K562 (cell line): ENCODE results near the gene NDST1. TPM values are rescaled to one million over a fixed set of nuclear protein-coding genes. Genes with fewer than 3 reads are reported as not detected.

Experiments
- BCOR ChIP-seq: fragments of 450-650 bp; IDR thresholded peaks from 2 replicates; pipeline ENCODE4 v1.6.1; 2016
- CHCHD3 ChIP-seq: fragments of 250-450 bp; sonication (Bioruptor Pico); IDR thresholded peaks from 2 replicates; pipeline ENCODE4 v2.1.2; 2022; ENCODE audit warnings: mild to moderate bottlenecking
- CREM ChIP-seq: IDR thresholded peaks from 2 replicates; pipeline ENCODE4 v1.6.1; 2014; ENCODE audit warnings: antibody characterized with exemption, low read depth
- E2F1 ChIP-seq: sonication (generic); formaldehyde crosslinking; IDR thresholded peaks from 2 replicates; pipeline ENCODE4 v1.8.1; 2023; ENCODE audit warnings: mild to moderate bottlenecking, missing genetic modification reagents, moderate library complexity
- ELF4 ChIP-seq: fragments of 450-650 bp; formaldehyde crosslinking; IDR thresholded peaks from 2 replicates; pipeline ENCODE4 v1.4.0; 2022; ENCODE audit warnings: missing genetic modification characterization
- FOXM1 ChIP-seq, 2 experiments: fragments of 450-650 bp in 1 of 2; sonication (generic) in 1 of 2; formaldehyde crosslinking in 1 of 2; IDR thresholded peaks; 2 replicates each; pipeline versions ENCODE4 v1.6.1 to v1.9.0; 2017 to 2022; ENCODE audit warnings: low read depth in 2 of 2, mild to moderate bottlenecking in 2 of 2, missing genetic modification reagents in 1 of 2, moderate library complexity in 1 of 2
- HDAC3 ChIP-seq: fragments of 450-650 bp; IDR thresholded peaks from 2 replicates; pipeline ENCODE4 v1.6.1; 2018; ENCODE audit warnings: borderline replicate concordance, mild to moderate bottlenecking, moderate library complexity; ENCODE audit not compliant: partially characterized antibody
- ILF3 ChIP-seq: fragments of 450-650 bp; IDR thresholded peaks from 2 replicates; pipeline ENCODE4 v1.6.1; 2018; ENCODE audit warnings: antibody characterized with exemption, mild to moderate bottlenecking, moderate library complexity, borderline replicate concordance
- KLF16 ChIP-seq: IDR thresholded peaks from 2 replicates; pipeline ENCODE4 v1.6.1; 2016; ENCODE audit warnings: antibody characterized with exemption
- LEF1 ChIP-seq: fragments of 450-650 bp; IDR thresholded peaks from 2 replicates; pipeline ENCODE4 v1.6.1; 2016; ENCODE audit warnings: mild to moderate bottlenecking
- MTA2 ChIP-seq: fragments of 450-650 bp; IDR thresholded peaks from 2 replicates; pipeline ENCODE4 v1.6.1; 2016; ENCODE audit warnings: low read depth
- MYC ChIP-seq, 2 experiments: fragments of 250-450 bp in 1 of 2; sonication (Bioruptor Pico) in 1 of 2; IDR thresholded peaks; 2 replicates each; pipeline versions ENCODE4 v1.5.1 to v1.6.1; 2012 to 2021; ENCODE audit warnings: low read depth in 2 of 2, borderline replicate concordance in 1 of 2, improper control_type of control experiment in 1 of 2, low read length in 1 of 2, mild to moderate bottlenecking in 1 of 2, moderate library complexity in 1 of 2
- NCOR1 ChIP-seq: fragments of 450-650 bp; IDR thresholded peaks from 2 replicates; pipeline ENCODE4 v1.6.1; 2016; ENCODE audit warnings: mild to moderate bottlenecking, moderate library complexity
- PML ChIP-seq: IDR thresholded peaks from 2 replicates; pipeline ENCODE4 v1.6.1; 2012; ENCODE audit warnings: low read length, inconsistent platforms
- SFPQ ChIP-seq: fragments of 200-400 bp; formaldehyde crosslinking; IDR thresholded peaks from 2 replicates; pipeline ENCODE4 v1.6.1; 2017; ENCODE audit warnings: mild to moderate bottlenecking, low read depth, low read length, moderate library complexity
- SMARCE1 ChIP-seq: fragments of 450-650 bp; IDR thresholded peaks from 2 replicates; pipeline ENCODE4 v1.7.1; 2016; ENCODE audit warnings: mild to moderate bottlenecking
- STAT5A ChIP-seq: IDR thresholded peaks from 2 replicates; pipeline ENCODE4 v1.6.1; 2012; ENCODE audit warnings: low read length, inconsistent platforms, borderline replicate concordance
- TARDBP ChIP-seq: fragments of 450-650 bp; IDR thresholded peaks from 2 replicates; pipeline ENCODE4 v1.6.1; 2016
- TBL1XR1 ChIP-seq, 2 experiments: IDR thresholded peaks; 2 replicates each; pipeline ENCODE4 v1.6.1; 2012; ENCODE audit warnings: improper control_type of control experiment in 2 of 2, low read length in 2 of 2, mild to moderate bottlenecking in 1 of 2
- TCF7L2 ChIP-seq: fragments of 150-350 bp; IDR thresholded peaks from 2 replicates; pipeline ENCODE4 v1.6.1; 2016; ENCODE audit warnings: low read depth, mild to moderate bottlenecking, low read length, moderate library complexity
- TEAD1 ChIP-seq, 2 experiments: fragments of 450-650 bp in 1 of 2; sonication (generic) in 1 of 2; formaldehyde crosslinking; IDR thresholded peaks; 2 replicates each; pipeline versions ENCODE4 v1.4.0 to v1.8.0; 2020 to 2022; ENCODE audit warnings: mild to moderate bottlenecking in 2 of 2, missing genetic modification reagents in 1 of 2
- ZC3H8 ChIP-seq: fragments of 450-650 bp; IDR thresholded peaks from 2 replicates; pipeline ENCODE4 v1.6.1; 2017
- ZNF134 ChIP-seq: fragments of 250-450 bp; sonication (Bioruptor Pico); conservative IDR thresholded peaks from 2 replicates; pipeline ENCODE4 v1.4.0; 2020
- ZNF197 ChIP-seq: fragments of 200-800 bp; sonication (Bioruptor generic); IDR thresholded peaks from 2 replicates; pipeline ENCODE4 v1.6.1; 2016; ENCODE audit warnings: low read depth, missing genetic modification characterization, missing compliant biosample characterization
- ZNF41 ChIP-seq: fragments of 250-450 bp; sonication (Bioruptor Pico); conservative IDR thresholded peaks from 2 replicates; pipeline ENCODE4 v1.4.0; 2020; ENCODE audit warnings: mild to moderate bottlenecking
- ZNF586 ChIP-seq: fragments of 450-650 bp; formaldehyde crosslinking; conservative IDR thresholded peaks from 2 replicates; pipeline ENCODE4 v1.4.0; 2020; ENCODE audit warnings: mild to moderate bottlenecking, moderate library complexity
- polyA plus RNA-seq, 8 experiments: library from polyadenylated mRNA; depleted of rRNA in 4 of 8; stranded (reverse) in 5 of 8; unstranded in 3 of 8; fragments of >200 nt; fragmentation: Nextera tagmentation in 2 of 8; fragmentation: Illumina TruSeq in 1 of 8; extraction: Ambion mirVana in 2 of 8; extraction: Trizol in 1 of 8; gene quantifications; 2 replicates each; pipeline versions ENCODE4 v1.2.1 to v1.2.3, GENCODE V29; 2011 to 2014; ENCODE audit warnings: inconsistent platforms in 1 of 8, missing spikeins in 1 of 8
- total RNA-seq, 7 experiments: library from RNA; depleted of rRNA in 6 of 7; stranded (reverse); fragments of >200 nt in 6 of 7; fragmentation: Illumina TruSeq in 2 of 7; extraction: Trizol in 2 of 7; gene quantifications; 2 replicates each; pipeline versions ENCODE4 v1.2.1 to v1.2.3, GENCODE V29; 2011 to 2021; ENCODE audit warnings: low replicate concordance in 1 of 7
- TF ChIP-seq, protein P1 (sequence below): fragments of 200-800 bp; sonication (Bioruptor generic); IDR thresholded peaks from 2 replicates; pipeline ENCODE4 v1.6.1; 2017; ENCODE audit warnings: missing genetic modification characterization, missing compliant biosample characterization

NDST1 gene
- total and polyA plus RNA-seq, 9 of the 15 experiments (the other 6 are each of a cell fraction or from before 2014, with no cell fraction given) = 0.38 to 47.9 (median 9.9) TPM

DNA sequence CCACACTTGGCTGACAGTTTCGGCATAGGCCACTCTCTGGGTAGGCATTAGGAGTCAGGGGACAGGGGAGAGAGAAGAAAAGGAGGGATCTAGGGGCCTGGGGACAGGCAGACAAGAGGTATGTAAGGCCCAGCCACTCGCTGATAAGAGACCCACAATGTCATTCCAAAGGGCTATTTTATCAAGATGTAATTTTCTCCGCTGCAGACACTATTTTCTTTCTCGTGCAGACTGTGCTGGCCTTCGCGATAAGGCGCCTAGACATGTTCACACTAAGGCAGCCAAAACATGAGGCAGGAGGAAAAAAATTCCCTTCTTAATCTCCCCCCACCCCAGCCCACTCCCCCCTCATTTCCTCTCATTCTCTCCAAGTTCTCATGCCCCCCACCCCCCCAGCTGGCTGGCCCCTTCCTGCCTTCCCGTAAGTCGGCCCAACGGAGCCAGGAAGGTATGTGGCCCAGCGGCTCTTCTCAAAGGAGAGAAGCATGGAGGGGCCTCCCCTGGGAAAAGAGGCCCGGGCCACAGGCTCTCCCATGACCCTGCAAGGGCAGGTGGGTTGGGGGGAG lies 87.6 kb downstream of the NDST1 start (continued):
- TF ChIP-seq SFPQ = no peak
- peak; percentile 84 for TF ChIP-seq BCOR
- TF ChIP-seq, protein P1, sequence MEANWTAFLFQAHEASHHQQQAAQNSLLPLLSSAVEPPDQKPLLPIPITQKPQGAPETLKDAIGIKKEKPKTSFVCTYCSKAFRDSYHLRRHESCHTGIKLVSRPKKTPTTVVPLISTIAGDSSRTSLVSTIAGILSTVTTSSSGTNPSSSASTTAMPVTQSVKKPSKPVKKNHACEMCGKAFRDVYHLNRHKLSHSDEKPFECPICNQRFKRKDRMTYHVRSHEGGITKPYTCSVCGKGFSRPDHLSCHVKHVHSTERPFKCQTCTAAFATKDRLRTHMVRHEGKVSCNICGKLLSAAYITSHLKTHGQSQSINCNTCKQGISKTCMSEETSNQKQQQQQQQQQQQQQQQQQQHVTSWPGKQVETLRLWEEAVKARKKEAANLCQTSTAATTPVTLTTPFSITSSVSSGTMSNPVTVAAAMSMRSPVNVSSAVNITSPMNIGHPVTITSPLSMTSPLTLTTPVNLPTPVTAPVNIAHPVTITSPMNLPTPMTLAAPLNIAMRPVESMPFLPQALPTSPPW (CRISPR knock-in tag) = peak; percentile 69
- TF ChIP-seq SMARCE1 = peak; percentile 83; the same call in 1 of the 2 replicates
- TF ChIP-seq FOXM1 (IDR thresholded peaks at IDR 0.05; ENCODE audit: low read depth) = peak; percentile 60; the same call in 1 of the 2 replicates
- no peak for TF ChIP-seq FOXM1 (CRISPR knock-in tag; IDR thresholded peaks at IDR 0.05; ENCODE audit: low read depth)
- peak; percentile 69 for TF ChIP-seq MTA2
- no peak for TF ChIP-seq ZC3H8
- no peak for TF ChIP-seq TARDBP
- no peak for TF ChIP-seq ILF3
- TF ChIP-seq CHCHD3 (CRISPR knock-in tag) = no peak
- 0 out of 2 replicates have a peak, but pooled peaks have one; percentile 31 for TF ChIP-seq ELF4 (CRISPR knock-in tag)
- peak; percentile 75 for TF ChIP-seq KLF16
- peak; percentile 68 for TF ChIP-seq PML
- peak; percentile 64; the same call in 1 of the 2 replicates for TF ChIP-seq STAT5A
- TF ChIP-seq ZNF197 (CRISPR knock-in tag) = peak; percentile 73; the same call in 1 of the 2 replicates
- peak; percentile 89 for TF ChIP-seq NCOR1
- TF ChIP-seq ZNF586 = no peak
- TF ChIP-seq HDAC3 = peak; percentile 75
- TF ChIP-seq E2F1 (CRISPR knock-in tag) = no peak
- TF ChIP-seq MYC (IDR thresholded peaks at IDR 0.05; ENCODE audit: low read depth, low read length) = peak; percentile 76
- TF ChIP-seq MYC (CRISPR knock-in tag; IDR thresholded peaks at IDR 0.05; ENCODE audit: borderline replicate concordance, low read depth) = no peak
- TF ChIP-seq TCF7L2 = no peak
- TF ChIP-seq ZNF134 (CRISPR knock-in tag) = 0 out of 2 replicates have a peak, but pooled peaks have one; percentile 24
- TF ChIP-seq CREM = 0 out of 2 replicates have a peak, but pooled peaks have one; percentile 12
- peak in 1 of 2 experiments; percentile 96; a peak in 3 of 4 replicates for TF ChIP-seq TEAD1 (CRISPR knock-in tag; IDR thresholded peaks at IDR 0.05)
- TF ChIP-seq ZNF41 (CRISPR knock-in tag) = no peak
- no peak for TF ChIP-seq LEF1
- peak in 1 of 2 experiments; percentile 83; a peak in 3 of 4 replicates for TF ChIP-seq TBL1XR1 (IDR thresholded peaks at IDR 0.05; ENCODE audit: low read length in 2 of 2)
